A673 (cell line): ENCODE measurements around the gene CCDC69.

Experiments used
- CTCF ChIP-seq: fragments of 300-800, 200-600 bp; sonication (generic); conservative IDR thresholded peaks from 2 replicates; pipeline ENCODE4 v1.5.1; 2017; ENCODE audit warnings: low read depth, mild to moderate bottlenecking, antibody characterized with exemption, low read length, moderate library complexity, mixed read lengths
- EZH2 ChIP-seq: fragments of 200-600 bp; sonication (generic); IDR thresholded peaks from 2 replicates; pipeline ENCODE4 v1.6.1; 2017; ENCODE audit warnings: borderline replicate concordance, low read depth, mild to moderate bottlenecking, mixed read lengths, antibody characterized with exemption, low read length; ENCODE audit not compliant: poor library complexity, severe bottlenecking

GRCh38 chr5:151151793-151152192 is 72.1 kb downstream of the CCDC69 start:
- TF ChIP-seq CTCF (no peak), EZH2 (no peak)
